Bronchial epithelial cell (primary cell): ENCODE measurements around the gene ABITRAM. TPM values are rescaled to one million over a fixed set of nuclear protein-coding genes. Genes with fewer than 3 reads are reported as not detected.

Experiments
- DNase-seq: peaks from one replicate; pipeline ENCODE4 v3.0.0-alpha.2; 2010; ENCODE audit warnings: low read depth
- FAIRE-seq: peaks from 2 replicates; lab custom pipeline; 2011; peaks lifted over from hg19 to GRCh38; lab: Jason Lieb, UNC
- H3K27me3 ChIP-seq: 2 replicates; pipeline ENCODE4 v1.5.1; 2011; ENCODE audit warnings: low read length; ENCODE audit not compliant: control insufficient read depth, insufficient read depth
- H3K36me3 ChIP-seq: 2 replicates; pipeline ENCODE4 v1.5.1; 2011; ENCODE audit warnings: low read length; ENCODE audit not compliant: control insufficient read depth, insufficient read depth
- H3K4me3 ChIP-seq: 2 replicates; pipeline ENCODE4 v1.5.1; 2011; ENCODE audit warnings: mild to moderate bottlenecking, low read depth, low read length, control low read depth
- CTCF ChIP-seq: IDR thresholded peaks from 2 replicates; pipeline ENCODE4 v1.5.1; 2011; ENCODE audit warnings: mild to moderate bottlenecking, moderate library complexity, low read length, control low read depth, inconsistent platforms; ENCODE audit not compliant: insufficient read depth, severe bottlenecking
- total RNA-seq: library from RNA; depleted of rRNA; stranded (reverse); fragments of >200 nt; gene quantifications from 2 replicates; pipeline ENCODE4 v1.2.1, GENCODE V29; 2014

The ABITRAM gene
- total RNA-seq, 1 donor from 2014 or later = 8.2 TPM

GRCh38 chr9:108904161-108904560 lies 30.0 kb upstream of the ABITRAM start:
- Histone ChIP-seq H3K4me3 (no peak overlapping the region), H3K27me3 (no peaks in the 10 kb centered on the region), H3K36me3 (peaks cover 20% of the 10 kb centered on the region)
- DNase-seq (no peak), FAIRE-seq (no peak)
- TF ChIP-seq CTCF = no peak

- no peak overlapping the region for H3K4me3 ChIP-seq
- FAIRE-seq = no peak
- H3K36me3 ChIP-seq = peaks cover 19% of the 10 kb centered on the region
- H3K27me3 ChIP-seq = no peaks in the 10 kb centered on the region
- TF ChIP-seq CTCF = no peak
- DNase-seq = no peak
These were observed 28.7 kb upstream of the ABITRAM start for GRCh38 chr9:108905494-108905893.

GRCh38 chr9:108910402-108910801 lies 23.8 kb upstream of the ABITRAM start:
- Histone ChIP-seq H3K36me3 (peaks cover 30% of the 10 kb centered on the region), H3K4me3 (no peak overlapping the region), H3K27me3 (no peaks in the 10 kb centered on the region)
- no peak for TF ChIP-seq CTCF
- no peak for DNase-seq
- no peak for FAIRE-seq

GRCh38 chr9:108910914-108911313 lies 23.3 kb upstream of the ABITRAM start:
- FAIRE-seq (no peak), DNase-seq (no peak)
- Histone ChIP-seq H3K27me3 (no peaks in the 10 kb centered on the region), H3K36me3 (peaks cover 30% of the 10 kb centered on the region), H3K4me3 (no peak overlapping the region)
- TF ChIP-seq CTCF = no peak

GRCh38 chr9:108911820-108912219 lies 22.4 kb upstream of the ABITRAM start:
- no peak for DNase-seq
- FAIRE-seq = no peak
- no peak overlapping the region for H3K4me3 ChIP-seq
- no peaks in the 10 kb centered on the region for H3K27me3 ChIP-seq
- no peak for TF ChIP-seq CTCF
- H3K36me3 ChIP-seq = peaks cover 28% of the 10 kb centered on the region

- Histone ChIP-seq H3K4me3 (no peak overlapping the region), H3K27me3 (no peaks in the 10 kb centered on the region), H3K36me3 (peaks cover 26% of the 10 kb centered on the region)
- FAIRE-seq (no peak), DNase-seq (no peak)
- TF ChIP-seq CTCF = no peak
These were observed 20.8 kb upstream of the ABITRAM start for GRCh38 chr9:108913391-108913790.
